ENCODE data around the gene MAGI2.
"Not testable (repeated sequence)": the region's sequence is repeated elsewhere in the genome, so short reads cannot be mapped to it uniquely, and the experiment has no call there.

MAGI2 gene

GRCh38 chr7:79084423-79084822 lies 369.0 kb downstream of the MAGI2 start:
- ChIA-PET CTCF (no interaction called here), POLR2A (no interaction called here)
- DNase-seq (ENCODE audit: extremely low spot score): no peak
- TF ChIP-seq, protein P1, sequence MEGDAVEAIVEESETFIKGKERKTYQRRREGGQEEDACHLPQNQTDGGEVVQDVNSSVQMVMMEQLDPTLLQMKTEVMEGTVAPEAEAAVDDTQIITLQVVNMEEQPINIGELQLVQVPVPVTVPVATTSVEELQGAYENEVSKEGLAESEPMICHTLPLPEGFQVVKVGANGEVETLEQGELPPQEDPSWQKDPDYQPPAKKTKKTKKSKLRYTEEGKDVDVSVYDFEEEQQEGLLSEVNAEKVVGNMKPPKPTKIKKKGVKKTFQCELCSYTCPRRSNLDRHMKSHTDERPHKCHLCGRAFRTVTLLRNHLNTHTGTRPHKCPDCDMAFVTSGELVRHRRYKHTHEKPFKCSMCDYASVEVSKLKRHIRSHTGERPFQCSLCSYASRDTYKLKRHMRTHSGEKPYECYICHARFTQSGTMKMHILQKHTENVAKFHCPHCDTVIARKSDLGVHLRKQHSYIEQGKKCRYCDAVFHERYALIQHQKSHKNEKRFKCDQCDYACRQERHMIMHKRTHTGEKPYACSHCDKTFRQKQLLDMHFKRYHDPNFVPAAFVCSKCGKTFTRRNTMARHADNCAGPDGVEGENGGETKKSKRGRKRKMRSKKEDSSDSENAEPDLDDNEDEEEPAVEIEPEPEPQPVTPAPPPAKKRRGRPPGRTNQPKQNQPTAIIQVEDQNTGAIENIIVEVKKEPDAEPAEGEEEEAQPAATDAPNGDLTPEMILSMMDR (IDR thresholded peaks at IDR 0.05; ENCODE audit: control extremely low read depth, extremely low read depth, low read depth, missing control alignments): no peak

DNA sequence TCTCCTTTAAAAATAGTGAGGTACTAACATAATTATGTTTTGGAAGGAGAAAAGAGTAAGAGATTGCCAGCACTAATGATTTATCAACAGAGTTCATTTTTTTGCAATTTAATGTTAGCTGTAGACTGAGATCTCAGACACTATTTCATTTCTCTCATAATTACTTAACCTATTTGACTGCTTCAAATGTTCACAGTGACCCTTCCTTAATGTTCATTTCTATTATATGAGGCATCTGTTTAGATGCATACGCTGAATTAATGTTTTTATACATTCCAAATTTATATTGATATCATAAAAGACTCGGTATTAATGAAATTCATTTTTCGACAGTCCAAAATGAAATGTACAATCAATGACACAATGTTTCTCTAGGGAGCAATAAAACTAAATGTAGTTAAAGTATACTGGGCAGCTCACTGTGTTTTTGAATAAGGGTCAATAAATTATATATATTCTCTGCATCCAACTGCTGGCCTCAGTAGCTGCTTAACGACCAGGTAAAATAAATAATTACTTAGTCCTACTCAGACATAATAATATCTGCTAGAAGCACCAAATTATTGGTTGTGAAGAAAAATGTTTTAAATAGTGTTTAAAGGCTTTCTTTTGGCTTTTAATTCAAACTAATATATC lies 373.4 kb downstream of the MAGI2 start:
- TF ChIP-seq, protein P1 (IDR thresholded peaks at IDR 0.05; ENCODE audit: control extremely low read depth, extremely low read depth, low read depth, missing control alignments): no peak
- DNase-seq (ENCODE audit: extremely low spot score): no peak
- ChIA-PET POLR2A (no interaction called here), CTCF (no interaction called here)

GRCh38 chr7:79078273-79078672 lies 375.2 kb downstream of the MAGI2 start:
- POLR2A ChIA-PET: no interaction called here
- no peak for DNase-seq (ENCODE audit: extremely low spot score)
- CTCF ChIA-PET: no interaction called here
- TF ChIP-seq, protein P1 (IDR thresholded peaks at IDR 0.05; ENCODE audit: control extremely low read depth, extremely low read depth, low read depth, missing control alignments): no peak

GRCh38 chr7:79071187-79071586 lies 382.3 kb downstream of the MAGI2 start:
- CTCF ChIA-PET: interaction anchor here (2.0 kb wide), 1 partner anchor 9 kb away, joined by 4 read pairs; no protein-coding TSS in a partner anchor
- DNase-seq (ENCODE audit: extremely low spot score); POLR2A ChIA-PET: not testable (repeated sequence)

DNA sequence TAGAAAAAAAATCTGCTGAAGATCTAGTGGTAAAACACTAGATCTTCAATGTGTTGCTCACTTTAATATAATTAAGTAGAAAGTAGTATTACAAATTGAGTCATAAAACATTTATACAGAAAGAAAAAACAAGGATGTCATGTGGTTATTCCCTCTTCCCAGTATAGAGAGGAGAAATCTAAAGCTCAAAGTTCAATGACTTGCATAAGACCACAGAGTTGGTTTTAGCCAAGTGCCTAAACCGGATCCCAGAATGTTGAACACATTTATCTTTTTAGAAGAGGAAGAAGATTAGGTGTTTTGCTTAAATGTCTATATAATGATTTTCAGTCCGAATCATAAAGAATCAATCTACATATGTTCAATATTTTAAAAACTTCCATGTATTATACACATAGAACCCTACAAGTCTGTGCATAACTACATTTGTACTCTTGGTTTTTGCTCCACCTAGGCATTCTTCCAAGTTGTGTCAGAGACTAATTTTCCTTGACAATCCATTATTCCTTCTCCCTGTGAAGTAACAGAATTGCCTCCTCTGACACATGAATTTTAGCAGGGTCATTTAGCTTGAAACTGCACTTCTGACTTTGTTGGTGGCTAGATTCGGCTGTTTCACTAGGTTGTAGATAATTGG lies 389.2 kb downstream of the MAGI2 start:
- CTCF ChIA-PET: interaction anchor here (1.2 kb wide), 1 partner anchor 8 kb away, joined by 4 read pairs; no protein-coding TSS in a partner anchor
- no peak for DNase-seq (ENCODE audit: extremely low spot score)
- POLR2A ChIA-PET: no interaction called here

GRCh38 chr7:79063019-79063698 lies 390.3 kb downstream of the MAGI2 start:
- no peak for DNase-seq (ENCODE audit: extremely low spot score)
- CTCF ChIA-PET: interaction anchor here (0.6 kb wide), 1 partner anchor 10 kb away, joined by 3 read pairs; no protein-coding TSS in a partner anchor
- TF ChIP-seq, protein P1 (IDR thresholded peaks at IDR 0.05; ENCODE audit: control extremely low read depth, extremely low read depth, low read depth, missing control alignments): no peak
- POLR2A ChIA-PET: no interaction called here

More for the DNA sequence above, 389.2 kb downstream of the MAGI2 start:
- TF ChIP-seq, protein P1 (IDR thresholded peaks at IDR 0.05; ENCODE audit: control extremely low read depth, extremely low read depth, low read depth, missing control alignments): no peak

GRCh38 chr7:79060498-79060897 lies 393.0 kb downstream of the MAGI2 start:
- ChIA-PET POLR2A (no interaction called here), CTCF (interaction anchor here (1.3 kb wide), 1 partner anchor 9 kb away, joined by 3 read pairs; no protein-coding TSS in a partner anchor)
- DNase-seq (ENCODE audit: extremely low spot score): no peak
- TF ChIP-seq, protein P1 (IDR thresholded peaks at IDR 0.05; ENCODE audit: control extremely low read depth, extremely low read depth, low read depth, missing control alignments): no peak
